Stimulated activated CD4-positive, alpha-beta T cell treated with anti-CD3 and anti-CD28 coated beads, Interleukin-1b, Interleukin-23, amount 100 ng/mL, for 1 hour (primary cell): ENCODE measurements around the gene UMPS.
"Not testable (repeated sequence)": the region's sequence is repeated elsewhere in the genome, so short reads cannot be mapped to it uniquely, and the experiment has no call there.

Experiments
- DNase-seq, 2 donors: peaks; one replicate each; pipeline ENCODE4 v3.0.0-alpha.2; 2020; ENCODE audit warnings: low read depth in 2 of 2

UMPS gene

DNA sequence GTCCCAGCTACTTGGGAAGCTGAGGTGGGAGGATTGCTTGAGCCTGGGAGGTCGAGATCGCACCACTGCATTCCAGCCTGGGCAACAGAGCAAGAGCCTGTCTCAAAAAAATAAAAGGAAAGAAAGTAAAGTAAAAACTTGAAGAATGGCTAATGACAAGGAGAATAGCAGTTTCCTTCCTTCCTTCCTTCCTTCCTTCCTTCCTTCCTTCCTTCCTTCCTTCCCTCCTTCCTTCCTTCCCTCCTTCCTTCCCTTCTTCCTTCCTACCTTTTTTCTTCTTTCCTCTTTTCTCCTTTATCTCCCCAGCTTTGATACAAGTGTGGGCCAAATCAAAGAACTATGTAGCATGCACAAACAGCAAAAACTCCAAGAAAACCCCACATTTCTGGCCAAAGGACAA, 23.0 kb upstream of the UMPS start:
- not testable (repeated sequence) for DNase-seq

DNA sequence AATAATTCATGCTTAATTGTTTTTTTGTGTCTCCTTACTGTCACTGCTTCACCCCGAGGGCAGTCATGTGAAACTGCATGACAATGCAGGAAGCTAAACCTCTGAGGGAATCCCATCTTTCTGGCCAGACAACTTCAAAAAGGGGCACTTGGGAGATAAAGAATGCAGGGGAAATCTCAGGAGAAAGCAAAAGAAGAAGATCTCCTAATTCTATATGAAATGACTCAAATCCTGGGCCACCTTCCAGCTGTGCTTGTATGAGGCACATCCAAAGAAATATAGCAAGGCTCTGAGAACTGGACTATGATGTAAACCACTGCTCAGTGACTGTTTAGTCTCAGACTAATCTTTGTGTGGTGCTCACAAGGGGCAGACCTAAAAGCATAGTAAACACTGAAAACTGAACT, 22.6 kb upstream of the UMPS start:
- DNase-seq, result no peak

DNA sequence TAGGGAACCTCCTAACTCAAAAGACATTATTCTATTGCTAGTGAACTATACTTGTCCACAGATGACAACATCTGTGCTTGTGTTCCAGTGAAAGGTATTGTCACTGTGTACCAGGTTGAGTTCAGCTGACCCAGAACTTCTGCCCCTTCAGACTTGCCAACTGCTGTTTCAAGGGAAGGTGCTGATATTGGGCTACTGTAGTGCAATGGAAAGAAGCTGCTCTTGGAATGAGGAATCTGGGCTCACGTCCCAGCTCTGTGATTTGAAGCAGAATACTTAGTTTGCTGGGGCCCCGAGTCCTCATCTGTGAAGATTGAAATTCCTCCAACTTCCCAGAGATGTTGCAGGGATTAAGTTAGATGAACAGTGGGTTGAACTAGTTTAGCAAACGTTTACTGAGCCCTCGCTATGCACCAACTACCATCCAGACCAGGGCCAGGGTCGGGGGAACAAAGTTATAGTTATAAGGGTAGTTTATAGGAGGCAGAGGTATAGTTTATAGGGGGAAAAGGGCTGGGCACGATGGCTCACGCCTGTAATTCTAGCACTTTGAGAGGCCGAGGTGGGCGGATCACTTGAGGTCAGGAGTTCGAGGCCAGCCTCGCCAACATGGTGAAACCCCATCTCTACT, 15.9 kb upstream of the UMPS start:
- DNase-seq, result no peak

DNA sequence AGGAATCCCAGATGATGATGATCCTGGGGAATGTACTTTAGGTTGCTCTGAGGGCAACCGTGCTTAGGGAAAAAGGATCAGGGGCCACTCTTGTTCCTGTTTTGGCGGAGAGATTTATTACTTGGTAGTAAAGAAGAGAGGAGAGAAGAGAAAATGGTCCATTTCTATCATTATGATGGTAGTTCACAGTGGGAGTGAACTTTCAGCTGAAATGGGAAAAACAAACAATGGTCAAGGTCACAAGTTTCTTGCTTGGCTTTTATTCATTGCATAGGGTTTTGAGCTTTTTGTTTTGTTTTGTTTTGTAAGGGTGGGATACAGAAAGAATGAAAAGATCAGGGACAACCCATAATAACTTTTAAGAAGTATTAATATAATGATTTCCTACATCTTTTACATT, 7.7 kb upstream of the UMPS start:
- DNase-seq, result no peak

DNA sequence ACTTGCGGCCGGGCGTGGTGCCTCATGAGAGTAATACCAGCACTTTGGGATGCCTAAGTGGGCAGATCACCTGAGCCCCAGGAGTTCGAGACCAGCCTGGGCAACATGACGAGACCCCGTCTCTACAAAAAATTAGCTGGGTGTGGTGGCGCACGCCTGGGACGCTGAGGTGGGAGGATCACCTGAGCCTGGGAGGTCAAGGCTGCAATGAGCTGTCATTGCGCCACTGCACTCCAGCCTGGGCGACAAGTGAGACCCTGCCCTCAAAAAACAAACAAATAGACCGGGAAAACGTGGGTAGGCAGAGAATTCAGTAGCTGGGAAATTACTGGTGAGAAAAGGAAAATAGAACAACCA, 667 bp downstream of the UMPS start:
- no peak for DNase-seq

DNA sequence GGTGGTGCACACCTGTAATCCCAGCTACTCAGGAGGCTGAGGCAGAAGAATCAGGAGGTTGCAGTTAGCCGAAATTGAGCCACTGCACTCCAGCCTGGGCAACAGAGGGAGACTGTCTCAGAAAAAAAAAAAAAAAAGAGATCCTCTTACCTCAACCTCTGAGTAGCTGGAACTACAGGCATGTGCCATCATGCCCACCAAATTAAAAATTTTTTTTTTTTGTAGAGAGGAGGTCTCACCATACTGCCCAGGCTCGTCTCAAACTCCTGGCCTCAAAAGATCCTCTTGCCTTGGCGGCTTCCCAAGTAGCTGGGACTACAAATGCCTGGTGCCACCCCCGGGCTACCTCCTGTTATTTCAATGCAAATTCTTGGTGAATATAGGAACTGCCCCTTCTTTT, 1.5 kb downstream of the UMPS start:
- DNase-seq, result no peak

DNA sequence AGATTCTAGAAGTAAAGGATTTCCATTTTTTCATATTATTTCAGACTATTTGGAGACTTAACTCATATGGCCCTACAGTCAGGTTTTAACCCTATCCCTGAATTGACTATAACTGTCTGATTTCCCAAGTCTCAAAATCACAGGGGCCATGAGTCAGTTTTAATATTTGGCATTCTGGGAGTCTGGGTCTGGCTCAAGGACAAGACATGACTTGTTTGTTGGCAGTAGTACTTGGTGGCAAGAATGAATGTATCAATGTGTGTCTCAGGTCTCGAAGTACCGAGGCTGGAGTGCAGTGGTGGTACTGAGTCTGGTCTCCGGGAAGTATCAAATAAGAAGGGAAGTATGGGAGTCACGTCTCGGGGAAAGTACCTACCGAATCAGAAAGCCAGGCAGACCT, 10.8 kb downstream of the UMPS start:
- no peak for DNase-seq

DNA sequence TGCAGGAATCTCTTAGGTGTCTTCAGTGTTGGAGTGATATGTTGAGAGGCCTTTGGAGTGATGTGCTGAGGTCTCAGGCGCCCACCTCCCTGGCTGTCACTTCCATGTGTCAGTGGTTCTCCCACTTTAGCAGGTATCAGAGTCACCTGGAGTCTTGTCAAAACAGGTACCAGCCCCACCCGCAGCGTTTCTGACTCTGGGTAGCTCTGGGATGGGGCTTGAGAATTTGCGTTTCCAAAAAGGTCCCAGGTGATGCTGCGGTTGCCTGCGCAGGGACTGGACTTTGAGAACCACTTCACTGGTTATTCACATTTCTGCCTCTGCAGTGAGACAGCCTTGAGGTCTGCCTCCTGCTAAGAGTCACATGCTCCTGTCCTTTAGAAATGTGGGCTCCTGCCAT, 15.5 kb downstream of the UMPS start:
- no peak for DNase-seq

DNA sequence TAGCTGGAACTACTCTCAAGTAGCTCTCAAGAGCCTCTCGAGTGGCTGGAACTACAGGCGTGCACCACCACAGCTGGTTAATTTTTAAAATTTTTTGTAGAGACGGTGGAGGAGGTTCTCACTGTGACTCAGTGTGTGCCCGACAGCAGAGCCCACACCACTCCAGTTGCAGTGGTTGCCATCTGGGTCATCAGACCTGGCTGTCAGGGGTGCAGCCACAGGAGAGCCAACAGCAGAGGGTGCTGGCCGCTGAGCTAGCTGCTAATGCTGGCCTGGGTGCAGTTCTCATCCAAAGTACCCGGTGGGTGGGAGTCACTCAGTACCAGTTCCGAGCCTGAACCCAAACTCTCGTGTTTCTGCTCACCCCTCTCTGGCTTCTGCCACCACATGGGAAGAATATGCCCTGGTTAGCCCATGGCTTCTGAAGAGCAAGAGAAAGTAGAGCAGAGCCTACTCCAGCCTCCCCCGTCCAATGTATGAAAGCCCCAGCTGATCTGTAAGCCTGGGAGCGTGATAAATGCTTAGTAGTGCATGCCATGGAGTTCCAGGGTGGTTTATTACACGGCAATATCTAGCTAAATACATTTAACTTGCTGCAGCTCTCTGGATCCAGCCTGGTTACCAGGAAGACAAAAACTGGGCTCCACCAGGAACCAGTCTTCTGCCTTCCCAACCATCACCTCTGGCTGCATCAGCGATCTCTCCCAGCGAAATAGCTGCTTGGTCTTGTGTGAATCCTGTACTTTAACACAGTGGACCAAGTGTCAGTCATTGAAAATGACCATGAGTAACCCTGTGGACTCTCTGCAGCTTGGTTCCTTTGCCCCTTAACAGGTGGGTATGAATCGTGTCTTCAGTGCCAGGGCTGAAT, 17.1 kb downstream of the UMPS start:
- no peak for DNase-seq

DNA sequence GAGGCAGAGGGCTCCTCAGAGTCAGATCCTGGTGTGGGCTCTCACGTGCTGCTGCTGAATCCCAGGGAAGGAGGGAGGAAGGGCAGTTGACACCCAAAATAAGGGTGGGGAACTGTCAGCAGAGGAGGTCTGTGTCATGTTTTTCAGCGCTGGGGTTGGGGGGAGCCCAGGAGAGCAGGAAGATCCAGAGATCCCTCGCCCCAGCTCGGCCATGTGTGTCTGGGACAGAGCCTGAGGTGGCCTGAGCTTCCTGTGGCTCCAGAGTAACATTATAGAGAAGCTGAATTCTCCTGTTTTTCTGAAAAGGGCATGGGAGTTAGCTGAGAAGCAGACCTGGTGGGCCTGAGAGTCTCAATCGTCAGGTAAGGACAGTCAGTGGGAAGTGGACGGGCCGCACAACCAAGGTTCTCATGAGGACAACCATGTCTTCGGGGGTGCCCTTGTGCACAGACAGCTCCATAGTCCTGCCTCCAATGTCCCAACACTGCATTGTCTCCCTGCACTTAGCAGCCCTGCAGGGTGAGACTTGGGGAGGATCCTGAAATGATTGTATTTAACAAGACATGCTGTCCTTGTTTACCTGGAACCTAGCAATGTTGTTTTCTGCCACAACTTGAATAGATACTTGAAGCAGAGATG, 18.4 kb downstream of the UMPS start:
- no peak for DNase-seq

DNA sequence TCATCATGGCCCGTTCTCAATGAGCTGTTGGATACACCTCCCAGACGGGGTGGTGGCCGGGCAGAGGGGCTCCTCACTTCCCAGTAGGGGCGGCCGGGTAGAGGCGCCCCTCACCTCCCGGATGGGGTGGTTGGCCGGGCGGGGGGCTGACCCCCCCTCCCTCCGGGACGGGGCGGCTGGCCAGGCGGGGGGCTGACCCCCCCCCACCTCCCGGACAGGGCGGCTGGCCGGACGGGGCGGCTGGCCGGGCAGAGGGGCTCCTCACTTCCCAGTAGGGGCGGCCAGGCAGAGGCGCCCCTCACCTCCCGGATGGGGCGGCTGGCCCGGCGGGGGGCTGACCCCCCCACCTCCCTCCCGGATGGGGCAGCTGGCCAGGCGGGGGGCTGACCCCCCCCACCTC, 19.6 kb downstream of the UMPS start:
- not testable (repeated sequence) for DNase-seq

DNA sequence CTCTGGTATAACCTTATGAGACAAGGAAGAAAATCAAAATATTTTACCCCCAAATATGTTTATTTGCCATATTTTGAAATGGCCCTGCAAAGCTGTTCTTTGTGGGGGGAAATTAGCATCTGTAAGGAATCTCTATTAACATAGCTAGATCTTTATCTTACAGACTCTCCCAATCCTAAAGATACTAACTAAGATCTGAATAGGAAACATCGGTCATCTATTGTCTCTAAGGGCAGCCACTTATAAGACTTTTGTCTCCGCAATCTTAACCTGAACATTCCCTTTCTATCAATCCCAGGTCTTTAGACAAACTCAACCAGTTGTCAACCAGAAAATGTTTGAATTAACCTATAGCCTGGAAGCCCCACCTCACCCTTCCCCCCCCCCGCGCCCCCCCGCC, 21.2 kb downstream of the UMPS start:
- no peak for DNase-seq

DNA sequence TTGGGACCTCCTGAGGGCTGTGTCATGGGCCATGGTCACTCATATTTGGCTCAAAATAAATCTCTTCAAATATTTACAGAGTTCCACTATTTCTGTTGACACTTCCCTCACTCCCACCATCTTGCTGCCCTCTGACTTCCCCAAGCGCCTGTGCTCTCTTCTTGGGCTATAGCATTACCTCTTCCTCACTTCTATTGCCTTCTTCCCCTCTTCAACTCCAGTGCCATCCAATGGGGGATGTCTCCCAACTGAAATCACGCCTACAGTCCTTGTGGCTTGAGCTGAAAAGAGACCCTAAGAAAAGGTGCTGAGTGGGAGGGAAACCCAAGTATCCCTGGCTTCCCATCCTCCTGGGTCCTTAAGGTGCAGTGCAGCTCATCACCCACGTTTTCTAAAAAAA, 21.8 kb downstream of the UMPS start:
- no peak for DNase-seq

DNA sequence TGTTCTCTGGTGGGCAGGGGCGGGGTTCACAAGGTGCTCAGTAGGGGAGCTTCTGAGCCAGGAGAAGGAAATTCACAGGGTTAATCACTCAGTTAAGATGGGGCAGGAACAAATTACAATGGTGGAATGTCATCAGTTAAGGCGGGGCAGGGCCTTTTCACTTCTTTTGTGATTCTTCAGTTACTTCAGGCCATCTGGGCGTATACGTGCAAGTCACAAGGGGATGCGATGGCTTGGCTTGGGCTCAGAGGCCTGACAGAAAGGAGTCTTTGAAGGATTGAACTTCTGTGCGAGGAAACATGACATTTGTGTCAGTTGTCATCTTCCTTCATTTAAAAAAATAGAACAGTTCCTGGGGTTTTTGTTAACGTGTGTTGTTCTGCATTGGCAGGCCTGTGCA, 27.7 kb downstream of the UMPS start:
- DNase-seq, result not testable (repeated sequence)

DNA sequence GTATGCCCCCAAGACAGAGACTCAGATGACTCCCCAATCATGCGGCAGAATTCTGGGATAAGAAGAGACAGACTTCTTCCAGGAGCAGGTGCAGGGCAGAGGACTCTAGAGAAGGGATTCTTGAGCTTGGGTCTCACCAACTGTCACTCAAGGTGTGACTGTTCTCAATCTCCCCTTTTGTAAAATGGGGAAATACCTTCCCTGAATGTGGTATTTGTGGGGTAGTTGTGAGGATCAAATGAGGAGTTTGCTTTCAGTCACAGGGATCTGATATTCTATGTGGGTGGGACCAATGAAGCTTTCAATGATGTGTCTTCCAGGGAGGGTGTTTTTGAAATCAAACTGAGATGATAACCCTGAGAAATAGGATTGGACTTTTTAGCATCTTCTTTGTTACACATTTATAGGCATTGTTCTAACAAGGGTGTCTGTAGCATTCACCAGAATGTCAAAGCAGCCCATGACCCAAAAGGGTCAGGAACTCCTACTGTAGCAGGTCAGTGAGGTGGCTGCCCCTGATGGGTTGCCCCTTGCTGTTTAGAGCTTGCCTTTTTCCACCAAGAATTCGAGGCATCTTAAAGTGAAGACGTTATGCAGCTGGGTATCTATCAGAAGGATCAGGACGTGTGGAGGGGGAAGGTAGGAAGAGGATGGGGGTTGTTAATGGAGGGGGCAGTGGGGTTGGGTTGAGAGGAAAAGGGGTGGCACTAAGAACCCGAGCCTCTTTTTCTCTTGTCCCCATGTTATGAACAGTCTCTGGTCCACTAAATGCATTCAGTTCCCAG, 28.8 kb downstream of the UMPS start:
- no peak for DNase-seq

DNA sequence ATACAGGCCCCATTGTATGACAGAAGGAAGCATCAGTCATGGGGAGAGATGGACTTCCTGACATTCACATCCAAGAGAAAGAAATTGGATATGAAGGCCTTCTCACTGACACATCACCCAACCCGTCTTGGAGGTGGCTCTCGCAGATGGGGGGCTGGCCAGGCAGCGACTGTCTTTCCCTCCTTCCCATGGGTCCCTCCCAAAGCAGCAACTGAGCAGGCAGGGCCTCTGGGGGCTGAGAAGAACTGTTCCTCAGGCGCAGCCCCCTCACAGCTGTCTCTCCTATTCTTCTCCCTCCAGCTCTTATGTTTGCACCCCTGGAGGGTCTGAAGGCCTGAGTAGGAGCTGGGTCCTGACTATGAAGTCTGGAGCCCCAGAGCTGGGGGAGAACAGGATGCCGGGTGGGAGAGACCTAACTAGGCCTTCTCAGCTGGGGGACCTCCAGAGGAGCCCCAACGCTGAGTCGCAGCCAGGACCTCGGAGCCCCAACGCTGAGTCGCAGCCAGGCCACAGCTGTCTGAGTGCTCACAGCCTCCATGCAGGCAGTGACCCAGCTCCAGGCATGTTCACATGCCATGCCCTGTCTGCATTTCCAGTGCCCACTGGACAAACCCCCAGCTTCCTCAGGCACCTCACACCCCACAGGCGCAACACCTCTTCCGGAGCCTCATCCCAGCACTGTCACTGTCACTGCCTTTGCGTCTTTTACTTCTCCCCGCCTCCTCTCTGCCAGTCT, 29.6 kb downstream of the UMPS start:
- DNase-seq, result no peak

DNA sequence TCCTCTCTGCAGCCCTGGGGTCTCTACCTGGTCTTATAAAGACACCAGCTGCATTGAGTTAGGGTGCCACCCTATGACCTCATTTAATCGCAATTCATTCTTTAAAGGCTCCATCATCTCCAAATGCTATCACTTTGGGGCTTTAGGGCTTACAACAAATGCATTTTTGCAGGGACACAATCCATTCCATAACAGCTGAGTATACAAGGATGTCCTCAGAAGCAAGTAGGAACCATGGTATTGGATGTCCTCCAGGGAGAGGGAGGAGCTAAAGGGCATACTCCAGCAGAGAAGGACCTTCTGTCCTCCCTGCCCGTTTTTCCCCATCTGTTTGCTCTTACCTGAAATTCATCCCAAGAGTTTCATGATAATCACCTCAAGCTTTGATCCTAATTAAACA, 30.3 kb downstream of the UMPS start:
- no peak for DNase-seq

DNA sequence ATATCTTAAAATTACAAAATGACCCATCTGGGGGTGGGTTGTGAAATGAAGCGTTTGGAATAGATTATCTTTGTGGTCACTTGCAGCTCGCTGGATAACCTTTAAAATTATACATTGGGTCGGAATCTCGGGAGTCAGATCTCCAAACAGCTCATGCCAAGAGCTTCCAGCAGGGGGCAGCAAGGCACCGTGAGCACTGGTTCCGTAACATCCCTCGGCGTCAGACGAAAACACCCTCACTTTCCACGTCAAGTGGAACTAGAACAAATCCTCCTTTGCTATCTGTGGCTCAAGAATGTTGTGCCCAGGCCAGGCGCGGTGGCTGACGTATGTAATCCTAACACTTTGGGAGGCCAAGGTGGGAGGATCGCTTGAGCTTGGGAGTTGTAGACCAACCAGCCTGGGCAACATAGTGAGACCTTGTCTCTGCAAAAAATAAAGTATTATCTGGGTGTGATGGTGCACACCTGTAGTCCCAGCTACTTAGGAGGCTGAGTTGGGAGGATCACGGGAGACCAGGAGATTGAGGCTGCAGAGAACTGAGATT, 31.1 kb downstream of the UMPS start:
- DNase-seq, result peak; percentile 45 to 57

DNA sequence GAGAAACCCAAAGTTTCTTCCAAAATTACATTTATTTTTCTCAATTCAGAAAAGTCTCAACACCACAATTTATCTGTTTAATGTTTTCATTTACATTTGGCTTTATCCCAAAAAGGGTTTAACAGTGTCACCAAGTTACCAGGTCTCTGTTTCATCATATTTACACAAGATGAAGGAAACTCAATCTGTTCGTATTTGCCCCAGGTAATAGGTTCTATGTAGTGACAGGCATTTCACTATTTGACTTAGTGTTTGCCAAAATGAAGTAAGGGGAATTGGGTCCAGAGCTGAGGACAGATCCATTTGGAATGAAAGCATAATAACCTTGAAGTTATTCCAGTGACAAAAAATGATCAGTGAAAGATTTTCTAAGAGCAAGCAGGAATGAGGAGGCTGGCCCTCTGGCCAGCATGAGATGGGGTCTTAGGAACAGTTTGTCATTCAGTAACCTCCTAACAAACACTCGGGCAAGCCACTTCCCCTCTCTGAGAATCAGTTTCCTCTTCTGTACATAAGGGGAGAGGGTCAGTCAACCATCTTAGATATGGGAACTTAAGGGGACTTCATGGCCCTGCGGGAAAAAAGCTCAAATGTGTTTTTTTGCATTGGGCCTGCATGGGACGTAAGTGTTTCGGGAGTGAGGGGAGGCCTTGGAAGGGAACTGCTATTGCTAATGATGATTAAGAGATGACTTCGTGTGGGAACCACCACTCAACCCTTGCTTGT, 31.8 kb downstream of the UMPS start:
- no peak for DNase-seq

DNA sequence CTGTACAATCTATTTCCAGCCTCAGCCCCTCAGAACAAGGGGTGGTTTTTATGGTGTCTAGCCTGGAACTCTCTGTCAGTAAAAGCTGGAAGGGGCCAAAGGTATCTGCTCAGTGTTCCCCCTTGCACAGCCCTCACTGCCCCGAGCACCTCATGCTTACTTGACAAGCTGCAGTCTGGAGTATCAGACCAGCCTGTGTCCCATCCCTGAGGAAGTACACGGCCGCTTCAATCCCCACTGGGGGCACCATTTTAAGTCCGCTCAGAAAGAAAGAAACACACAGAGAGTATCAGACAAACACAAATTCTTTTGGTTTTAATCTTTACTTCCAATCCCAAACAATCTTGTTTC, 32.4 kb downstream of the UMPS start:
- DNase-seq, result no peak

DNA sequence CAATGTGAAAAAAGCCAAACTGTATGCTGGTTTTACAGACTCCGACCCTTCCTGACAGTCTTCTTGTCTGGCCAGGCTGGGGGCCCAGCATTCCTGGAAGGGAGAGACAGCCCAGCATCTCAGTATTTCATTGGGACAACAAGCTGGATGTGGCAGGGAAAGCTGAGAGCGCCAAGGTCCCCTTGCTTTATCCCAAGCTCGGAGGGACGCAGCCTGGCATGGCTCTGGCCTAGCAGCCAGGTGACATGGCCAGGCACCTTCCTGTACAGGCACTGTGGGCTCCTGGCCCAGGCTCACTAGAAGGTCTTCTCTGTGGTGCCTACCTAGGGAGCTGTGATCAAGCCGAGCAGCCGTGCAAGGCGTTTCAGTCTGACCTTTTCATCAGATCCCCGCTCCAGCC, 33.0 kb downstream of the UMPS start:
- no peak for DNase-seq
